Caco-2 (cell line): ENCODE measurements around the gene TNRC6A. TPM values are rescaled to one million over a fixed set of nuclear protein-coding genes. Genes with fewer than 3 reads are reported as not detected.

Source experiments
- BruUV-seq: library from RNA; stranded (reverse); fragments of 400-500 nt; replicated peaks from 2 replicates; lab custom pipeline; 2021; lab: Mats Ljungman, UMichigan
- CTCF ChIA-PET: fragments of 300-600 bp; sonication (Branson Sonifier 250); formaldehyde crosslinking; loops from one replicate; lab custom pipeline; 2022; ENCODE audit warnings: antibody characterized with exemption; lab: Charles Lee
- POLR2A ChIA-PET: fragments of 300-600 bp; sonication (Branson Sonifier 250); formaldehyde crosslinking; loops from one replicate; lab custom pipeline; 2022; ENCODE audit warnings: antibody characterized with exemption; lab: Charles Lee
- DNase-seq, 2 experiments: peaks; one replicate each; pipeline versions ENCODE4 v3.0.0 to v3.0.0-alpha.2; 2020 to 2022
- H3K27me3 ChIP-seq: replicated peaks from 2 replicates; pipeline ENCODE4 v1.6.0; 2011; ENCODE audit warnings: low read length; ENCODE audit not compliant: control insufficient read depth, insufficient read depth
- H3K36me3 ChIP-seq: 2 replicates; pipeline ENCODE4 v1.5.1; 2011; ENCODE audit warnings: low read length; ENCODE audit not compliant: control insufficient read depth, insufficient read depth
- H3K4me1 ChIP-seq: fragments of 250-450 bp; sonication (Bioruptor Pico); 2 replicates; pipeline ENCODE4 v1.5.1; 2020; ENCODE audit warnings: mild to moderate bottlenecking
- H3K4me3 ChIP-seq: 2 replicates; pipeline ENCODE4 v1.5.1; 2011; ENCODE audit warnings: low read depth, mild to moderate bottlenecking, control low read depth, low read length
- H3K9me3 ChIP-seq: fragments of 250-450 bp; sonication (Bioruptor Pico); 2 replicates; pipeline ENCODE4 v1.5.1; 2020; ENCODE audit warnings: mild to moderate bottlenecking, moderate library complexity
- H3K27ac Mint-ChIP-seq: one replicate; pipeline ENCODE4 v1.8.0; 2022; ENCODE audit warnings: mixed read lengths; ENCODE audit not compliant: unreplicated experiment
- H3K27me3 Mint-ChIP-seq: one replicate; pipeline ENCODE4 v1.8.0; 2022; ENCODE audit warnings: mixed read lengths; ENCODE audit not compliant: insufficient read depth, unreplicated experiment
- H3K36me3 Mint-ChIP-seq: one replicate; pipeline ENCODE4 v1.8.0; 2022; ENCODE audit warnings: mild to moderate bottlenecking, mixed read lengths; ENCODE audit not compliant: insufficient read depth, unreplicated experiment
- H3K4me1 Mint-ChIP-seq: one replicate; pipeline ENCODE4 v1.8.0; 2022; ENCODE audit warnings: low read depth, mixed read lengths; ENCODE audit not compliant: unreplicated experiment
- H3K4me3 Mint-ChIP-seq: one replicate; pipeline ENCODE4 v1.8.0; 2022; ENCODE audit warnings: mild to moderate bottlenecking, moderate library complexity, mixed read lengths; ENCODE audit not compliant: unreplicated experiment
- H3K9me3 Mint-ChIP-seq: one replicate; pipeline ENCODE4 v1.8.0; 2022; ENCODE audit warnings: mixed read lengths; ENCODE audit not compliant: unreplicated experiment
- CTCF ChIP-seq, 2 experiments: fragments of 200-600 bp in 1 of 2; IDR thresholded peaks; 1 replicate in 1 of 2; 2 replicates in 1 of 2; pipeline versions ENCODE4 v1.5.1 to v1.8.0; 2011 to 2022; ENCODE audit warnings: antibody characterized with exemption in 1 of 2, control low read depth in 1 of 2, inconsistent platforms in 1 of 2, low read depth in 1 of 2, low read length in 1 of 2, mild to moderate bottlenecking in 1 of 2, moderate library complexity in 1 of 2; ENCODE audit not compliant: insufficient read depth in 1 of 2, severe bottlenecking in 1 of 2, unreplicated experiment in 1 of 2
- intact Hi-C: fragments of 100-400 bp; cut with micrococcal nuclease; formaldehyde crosslinking; loops from one replicate; pipeline ENCODE4 v1.10.0; 2022; ENCODE audit not compliant: unreplicated experiment
- total RNA-seq: library from RNA; stranded (reverse); gene quantifications from 2 replicates; pipeline ENCODE4 v1.2.3, GENCODE V29; 2022

The TNRC6A gene
- total RNA-seq, 1 experiment from 2014 or later = 43.7 TPM

DNA sequence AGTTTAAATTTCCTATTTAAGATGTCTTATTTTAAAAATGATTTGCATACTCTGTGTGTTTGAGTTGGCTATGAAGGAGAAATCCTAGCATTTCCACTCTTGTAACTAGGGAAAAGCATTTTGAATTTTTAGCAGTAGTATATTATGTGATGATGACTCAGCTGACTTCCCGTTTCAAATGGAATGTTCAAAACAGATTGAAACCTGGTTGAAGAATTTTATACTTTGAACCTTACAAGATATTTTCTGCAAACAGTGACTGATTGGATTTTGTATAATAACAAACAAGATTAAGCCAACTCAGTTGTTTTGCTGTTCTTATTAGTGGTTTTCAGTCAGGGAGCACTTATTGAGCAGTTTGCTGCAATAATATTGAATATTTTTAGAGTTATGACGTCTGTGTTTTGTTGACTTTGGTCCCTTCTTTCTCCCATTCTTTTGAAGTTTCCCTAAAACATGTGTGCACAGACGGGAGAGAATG, 8.0 kb downstream of the TNRC6A start:
- H3K9me3 ChIP-seq = no peaks in the 10 kb centered on the region
- Mint-ChIP-seq H3K4me1 (peaks cover 7% of the 10 kb centered on the region), H3K36me3 (peaks cover 40% of the 10 kb centered on the region), H3K4me3 (no peak overlapping the region), H3K27me3 (no peaks in the 10 kb centered on the region), H3K9me3 (no peaks in the 10 kb centered on the region), H3K27ac (no peak overlapping the region)
- POLR2A ChIA-PET = no interaction called here
- no peak overlapping the region for H3K4me3 ChIP-seq
- DNase-seq = no peak
- H3K36me3 ChIP-seq = 0 out of 2 replicates have a peak, but pooled peaks cover 2% of the 10 kb centered on the region
- TF ChIP-seq CTCF (IDR thresholded peaks at IDR 0.05; ENCODE audit: insufficient read depth in 1 of 2, low read depth in 1 of 2, low read length in 1 of 2, severe bottlenecking in 1 of 2, unreplicated experiment in 1 of 2) = no peak
- H3K27me3 ChIP-seq = no peaks in the 10 kb centered on the region
- intact Hi-C loops = no loop called here
- CTCF ChIA-PET = no interaction called here
- H3K4me1 ChIP-seq = peaks cover 11% of the 10 kb centered on the region
- BruUV-seq = no TSS peak

- Histone ChIP-seq H3K36me3 (0 out of 2 replicates have a peak, but pooled peaks cover 2% of the 10 kb centered on the region), H3K4me1 (peaks cover 11% of the 10 kb centered on the region), H3K9me3 (no peaks in the 10 kb centered on the region), H3K4me3 (no peak overlapping the region), H3K27me3 (no peaks in the 10 kb centered on the region)
- Mint-ChIP-seq H3K27ac (no peak overlapping the region), H3K9me3 (no peaks in the 10 kb centered on the region), H3K27me3 (no peaks in the 10 kb centered on the region), H3K36me3 (peaks cover 38% of the 10 kb centered on the region), H3K4me1 (peaks cover 7% of the 10 kb centered on the region), H3K4me3 (no peak overlapping the region)
- CTCF ChIA-PET = no interaction called here
- POLR2A ChIA-PET = no interaction called here
- no peak for TF ChIP-seq CTCF (IDR thresholded peaks at IDR 0.05; ENCODE audit: insufficient read depth in 1 of 2, low read depth in 1 of 2, low read length in 1 of 2, severe bottlenecking in 1 of 2, unreplicated experiment in 1 of 2)
- intact Hi-C loops = no loop called here
- DNase-seq = no peak
- BruUV-seq = no TSS peak
Observed at GRCh38 chr16:24737916-24738594, 8.6 kb downstream of the TNRC6A start.

DNA sequence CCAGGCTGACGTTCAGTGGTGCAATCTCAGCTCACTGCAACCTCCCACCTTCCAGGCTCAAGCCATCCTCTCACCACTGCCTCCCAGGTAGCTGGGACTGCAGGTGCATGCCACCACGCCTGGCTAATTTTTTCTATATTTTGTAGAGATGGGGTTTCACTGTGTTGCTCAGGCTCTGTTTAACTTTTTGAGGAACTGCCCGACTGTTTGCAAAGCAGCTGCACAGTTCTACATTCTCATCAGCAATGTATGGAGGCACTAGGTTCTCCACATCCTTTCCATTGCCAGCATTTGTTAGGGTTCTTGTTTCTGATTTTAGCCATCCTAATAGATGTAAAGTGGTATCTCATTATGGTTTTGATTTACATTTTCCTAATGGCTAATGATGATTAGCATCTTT, 9.4 kb downstream of the TNRC6A start:
- Mint-ChIP-seq H3K27ac (no peak overlapping the region), H3K4me1 (peaks cover 7% of the 10 kb centered on the region), H3K36me3 (peaks cover 32% of the 10 kb centered on the region), H3K4me3 (no peak overlapping the region), H3K9me3 (no peaks in the 10 kb centered on the region), H3K27me3 (no peaks in the 10 kb centered on the region)
- no peak overlapping the region for H3K4me3 ChIP-seq
- no peaks in the 10 kb centered on the region for H3K27me3 ChIP-seq
- TF ChIP-seq CTCF (IDR thresholded peaks at IDR 0.05; ENCODE audit: insufficient read depth in 1 of 2, low read depth in 1 of 2, low read length in 1 of 2, severe bottlenecking in 1 of 2, unreplicated experiment in 1 of 2) = no peak
- H3K4me1 ChIP-seq = peaks cover 11% of the 10 kb centered on the region
- H3K9me3 ChIP-seq = no peaks in the 10 kb centered on the region
- ChIA-PET CTCF (interaction anchor here (0.6 kb wide), 1 partner anchor 28 kb away, joined by 3 read pairs; no protein-coding TSS in a partner anchor), POLR2A (no interaction called here)
- BruUV-seq = no TSS peak
- intact Hi-C loops = no loop called here
- no peaks in the 10 kb centered on the region for H3K36me3 ChIP-seq
- no peak for DNase-seq
